Esophagus muscularis mucosa (tissue), 4 donors: ENCODE measurements around the gene ASIC2. TPM values are rescaled to one million over a fixed set of nuclear protein-coding genes. Genes with fewer than 3 reads are reported as not detected.
A peak's percentile ranks its signal among the peaks of the same experiment; 100 is the strongest.

Experiments used
- DNase-seq: peaks from one replicate; pipeline ENCODE4 v3.0.0-alpha.2; 2017; ENCODE audit errors: extremely low spot score
- H3K27ac ChIP-seq, 4 donors: fragments of 200-600 bp; sonication (generic); replicated peaks in 1 of 4; 1 replicate in 3 of 4; 2 replicates in 1 of 4; pipeline ENCODE4 v1.5.1; 2016 to 2019; ENCODE audit warnings: mild to moderate bottlenecking in 1 of 4
- H3K27me3 ChIP-seq, 4 donors: fragments of 200-600 bp; sonication (generic); one replicate each; pipeline versions ENCODE4 v1.5.1 to v1.6.0; 2016 to 2019
- H3K36me3 ChIP-seq, 4 donors: fragments of 200-600 bp; sonication (generic); one replicate each; pipeline ENCODE4 v1.5.1; 2016 to 2019
- H3K4me1 ChIP-seq, 4 donors: fragments of 200-600 bp; sonication (generic); one replicate each; pipeline ENCODE4 v1.5.1; 2016 to 2019
- H3K4me3 ChIP-seq, 4 donors: fragments of 200-600 bp; sonication (generic); 1 replicate in 2 of 4; 2 replicates in 2 of 4; pipeline ENCODE4 v1.5.1; 2016 to 2019; ENCODE audit warnings: mild to moderate bottlenecking in 4 of 4, moderate library complexity in 1 of 4
- H3K9me3 ChIP-seq, 4 donors: fragments of 200-600 bp; sonication (generic); 1 replicate in 3 of 4; 2 replicates in 1 of 4; pipeline ENCODE4 v1.5.1; 2016 to 2019
- CTCF ChIP-seq, 3 experiments: fragments of 200-600 bp in 2 of 3; fragments of 450-650 bp in 1 of 3; sonication (generic) in 2 of 3; IDR thresholded peaks; one replicate each; pipeline ENCODE4 v1.5.1; 2017 to 2019; ENCODE audit warnings: antibody characterized with exemption in 3 of 3, mild to moderate bottlenecking in 2 of 3, moderate library complexity in 1 of 3
- EP300 ChIP-seq: sonication (generic); formaldehyde crosslinking; IDR thresholded peaks from one replicate; pipeline ENCODE4 v1.6.1; 2017; ENCODE audit warnings: antibody characterized with exemption
- POLR2A ChIP-seq: fragments of 450-650 bp; IDR thresholded peaks from one replicate; pipeline ENCODE4 v1.6.1; 2017; ENCODE audit warnings: antibody characterized with exemption, moderate library complexity, mild to moderate bottlenecking, low read depth
- POLR2AphosphoS5 ChIP-seq, 2 donors: sonication (generic); formaldehyde crosslinking; IDR thresholded peaks; one replicate each; pipeline ENCODE4 v1.6.1; 2017; ENCODE audit warnings: antibody characterized with exemption in 2 of 2
- WGBS: methylation state at CpG from one replicate; pipeline ENCODE4 v1.1.5; 2018; 5-methylcytosine and 5-hydroxymethylcytosine counted together
- intact Hi-C: fragments of 100-400 bp; cut with DNase I; formaldehyde crosslinking; loops from one replicate; pipeline ENCODE4 v1.15.1; 2023
- total RNA-seq, 4 donors: library from RNA; depleted of rRNA; stranded (reverse); fragments of >200 nt; gene quantifications; one replicate each; pipeline versions ENCODE4 v1.1.0 to v1.2.1, GENCODE V29; 2016

ASIC2 gene
- total RNA-seq, 4 donors from 2014 or later, result 0.13 TPM; not detected in 3

DNA sequence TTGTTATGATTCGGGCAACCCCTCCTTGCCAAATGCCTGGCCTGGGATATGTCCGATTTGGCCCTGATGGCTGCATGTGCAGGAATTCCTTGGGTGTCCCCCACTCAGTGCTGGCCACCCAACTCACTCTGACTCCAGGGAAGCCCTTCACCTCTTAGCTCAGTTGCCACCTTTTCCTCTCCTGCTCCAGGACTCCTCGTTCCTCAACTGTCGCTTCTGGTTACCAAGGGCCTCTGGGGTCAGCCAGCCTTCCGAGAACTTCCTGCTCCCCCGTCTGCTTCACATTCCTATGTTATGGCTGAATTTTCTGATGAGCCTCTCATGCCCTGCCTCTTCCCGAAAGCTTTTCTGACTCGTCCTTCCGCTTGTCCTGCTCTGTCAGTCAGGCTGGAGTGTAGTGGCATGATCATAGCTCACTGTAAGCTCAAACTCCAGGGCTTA, 237.9 kb downstream of the ASIC2 start:
- intact Hi-C loops, result no loop called here
- Histone ChIP-seq H3K27ac (no peak overlapping the region), H3K36me3 (no peaks in the 10 kb centered on the region), H3K4me3 (no peak overlapping the region), H3K27me3 (peaks cover 0 to 32% (median 0%) of the 10 kb centered on the region in 4 donors), H3K4me1 (peaks cover 0 to 5% (median 0%) of the 10 kb centered on the region in 4 donors), H3K9me3 (no peaks in the 10 kb centered on the region)
- DNase-seq, result peak; percentile 77
- no peak for TF ChIP-seq CTCF (IDR thresholded peaks at IDR 0.05)
- TF ChIP-seq EP300, result no peak
- no peak for TF ChIP-seq POLR2A
- TF ChIP-seq POLR2AphosphoS5 (IDR thresholded peaks at IDR 0.05), result no peak
- WGBS, result 50% methylated on average over 9 of the region's 9 CpGs

DNA sequence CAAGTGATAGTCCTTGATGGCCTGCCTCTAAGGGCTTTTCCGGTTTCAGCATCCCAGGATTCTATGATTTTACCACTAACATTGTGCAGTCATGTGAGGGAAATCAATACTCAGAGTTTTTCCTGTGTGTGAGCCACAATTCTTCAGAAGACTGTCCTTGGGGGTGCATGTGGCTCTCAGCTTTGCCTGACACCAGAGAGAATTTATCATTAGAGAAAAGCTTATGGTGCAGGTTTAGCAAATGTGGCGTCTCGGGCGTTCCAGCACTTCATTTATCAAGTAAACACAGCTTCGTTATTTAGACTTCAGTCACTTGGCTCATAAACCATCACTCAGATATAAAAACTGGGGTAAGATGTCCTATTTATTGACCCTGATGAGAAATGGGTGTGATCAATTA, 238.7 kb downstream of the ASIC2 start:
- DNase-seq, result no peak
- no peaks in the 10 kb centered on the region for H3K9me3 ChIP-seq
- WGBS, result 43% methylated on average over 5 of the region's 5 CpGs
- intact Hi-C loops, result no loop called here
- no peaks in the 10 kb centered on the region for H3K36me3 ChIP-seq
- H3K27ac ChIP-seq, result no peak overlapping the region
- H3K4me1 ChIP-seq, result peaks cover 0 to 5% (median 0%) of the 10 kb centered on the region in 4 donors
- H3K4me3 ChIP-seq, result no peak overlapping the region
- TF ChIP-seq EP300 (no peak), POLR2A (no peak), CTCF (IDR thresholded peaks at IDR 0.05) (no peak), POLR2AphosphoS5 (IDR thresholded peaks at IDR 0.05) (no peak)
- peaks cover 0 to 32% (median 0%) of the 10 kb centered on the region in 4 donors for H3K27me3 ChIP-seq

DNA sequence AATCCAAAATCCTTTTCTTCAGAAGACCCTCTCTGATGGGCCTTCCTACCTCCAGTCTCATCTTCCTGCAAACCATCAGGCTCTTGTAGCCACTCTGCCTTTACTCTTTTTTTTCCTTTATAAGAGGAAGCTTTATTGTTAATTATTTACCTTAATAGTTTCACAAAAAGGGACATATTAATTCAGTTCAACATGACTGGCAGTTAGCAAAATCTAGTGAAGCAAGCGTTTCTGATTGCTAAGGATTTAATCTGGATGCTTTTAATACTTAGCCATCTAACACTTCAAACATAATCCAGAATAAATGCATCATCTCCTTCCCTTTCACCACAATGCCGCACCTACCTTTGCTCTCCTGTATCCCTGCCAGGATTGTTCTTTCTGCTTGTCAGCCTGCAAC, 239.4 kb downstream of the ASIC2 start:
- peaks cover 0 to 32% (median 0%) of the 10 kb centered on the region in 4 donors for H3K27me3 ChIP-seq
- H3K4me1 ChIP-seq, result peaks cover 0 to 5% (median 0%) of the 10 kb centered on the region in 4 donors
- WGBS, result 77% methylated on average over 2 of the region's 2 CpGs
- intact Hi-C loops, result no loop called here
- TF ChIP-seq CTCF (IDR thresholded peaks at IDR 0.05), result no peak
- TF ChIP-seq EP300, result no peak
- no peak for TF ChIP-seq POLR2A
- no peak for TF ChIP-seq POLR2AphosphoS5 (IDR thresholded peaks at IDR 0.05)
- no peak overlapping the region for H3K27ac ChIP-seq
- no peak overlapping the region for H3K4me3 ChIP-seq
- no peak for DNase-seq
- H3K9me3 ChIP-seq, result no peaks in the 10 kb centered on the region
- no peaks in the 10 kb centered on the region for H3K36me3 ChIP-seq

DNA sequence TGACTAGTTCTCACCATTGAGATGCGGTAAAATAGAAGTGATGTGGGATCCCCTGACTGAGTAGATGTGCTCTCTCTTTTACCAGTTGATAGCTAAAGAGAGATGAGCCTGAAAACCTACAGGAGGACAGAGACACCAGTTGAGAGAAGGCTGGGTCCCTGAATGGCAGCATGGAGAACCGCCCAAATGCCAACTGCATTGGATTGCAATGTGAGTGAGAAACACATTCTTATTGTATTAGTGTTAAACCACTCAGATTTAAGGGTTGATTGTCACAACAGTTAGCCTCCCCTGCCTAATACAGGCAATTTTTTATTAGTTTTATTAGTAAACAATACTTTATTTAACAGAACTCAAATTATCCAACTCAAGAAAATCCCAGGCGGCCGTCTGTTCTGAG, 240.2 kb downstream of the ASIC2 start:
- Histone ChIP-seq H3K9me3 (no peaks in the 10 kb centered on the region), H3K4me3 (no peak overlapping the region), H3K4me1 (peaks cover 0 to 5% (median 0%) of the 10 kb centered on the region in 4 donors), H3K27me3 (peaks cover 0 to 32% (median 0%) of the 10 kb centered on the region in 4 donors), H3K27ac (no peak overlapping the region), H3K36me3 (no peaks in the 10 kb centered on the region)
- WGBS, result 96% methylated on average over 4 of the region's 4 CpGs
- no peak for TF ChIP-seq POLR2A
- no peak for TF ChIP-seq CTCF (IDR thresholded peaks at IDR 0.05)
- TF ChIP-seq EP300, result no peak
- no peak for TF ChIP-seq POLR2AphosphoS5 (IDR thresholded peaks at IDR 0.05)
- intact Hi-C loops, result no loop called here
- DNase-seq, result peak; percentile 45

DNA sequence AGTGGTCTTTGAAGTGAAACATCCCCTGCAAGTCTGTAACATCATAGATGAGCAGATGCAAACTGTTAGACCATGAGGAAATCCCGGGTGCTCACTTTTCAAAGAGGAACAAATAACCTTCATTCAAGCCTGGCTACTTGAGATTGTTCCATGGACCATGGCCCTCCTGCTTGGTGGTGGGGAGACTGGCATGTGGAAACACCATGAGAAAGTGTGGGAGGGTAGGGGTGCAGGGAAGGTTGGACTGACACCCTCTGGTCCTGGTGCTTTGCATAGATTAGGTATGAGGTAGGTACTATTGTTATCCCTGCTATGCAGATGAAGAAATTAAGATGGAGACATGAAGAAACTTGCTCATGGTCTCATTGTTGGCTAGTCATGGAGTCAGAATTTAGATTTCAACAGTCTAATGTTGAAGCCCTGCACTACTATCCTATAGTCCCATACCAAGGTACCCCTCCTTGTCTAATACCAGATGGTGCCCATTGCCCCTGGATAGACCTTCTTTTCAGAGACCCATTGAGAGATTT, 242.4 kb downstream of the ASIC2 start:
- no peaks in the 10 kb centered on the region for H3K9me3 ChIP-seq
- H3K27me3 ChIP-seq, result peaks cover 0 to 25% (median 0%) of the 10 kb centered on the region in 4 donors
- H3K4me1 ChIP-seq, result peaks cover 0 to 5% (median 0%) of the 10 kb centered on the region in 4 donors
- H3K36me3 ChIP-seq, result no peaks in the 10 kb centered on the region
- TF ChIP-seq POLR2A, result no peak
- no peak for TF ChIP-seq EP300
- no peak overlapping the region for H3K27ac ChIP-seq
- intact Hi-C loops, result no loop called here
- 63% methylated on average over 1 of the region's 1 CpG for WGBS
- DNase-seq, result peak; percentile 37
- no peak overlapping the region for H3K4me3 ChIP-seq
